CD4-positive, alpha-beta T cell treated with Interleukin-15 for 1 hour (primary cell): Measurements from ENCODE around the gene IFITM5.

ENCODE experiments used
- DNase-seq: peaks from one replicate; pipeline ENCODE4 v3.0.0-alpha.2; 2020

IFITM5 gene

GRCh38 chr11:293852-294661, 5.3 kb downstream of the IFITM5 start:
- DNase-seq, result no peak

- DNase-seq, result no peak
Measured at GRCh38 chr11:293271-293851, 6.0 kb downstream of the IFITM5 start.

GRCh38 chr11:292211-293121, 6.9 kb downstream of the IFITM5 start:
- no peak for DNase-seq

GRCh38 chr11:291281-292210, 7.8 kb downstream of the IFITM5 start:
- DNase-seq, result no peak

GRCh38 chr11:290621-291231, 8.6 kb downstream of the IFITM5 start:
- no peak for DNase-seq

- DNase-seq, result peak; percentile 16
Measured at GRCh38 chr11:289712-290620, 9.4 kb downstream of the IFITM5 start.

GRCh38 chr11:289398-289711, 10.0 kb downstream of the IFITM5 start:
- DNase-seq, result peak; percentile 41

- peak; percentile 53 for DNase-seq
Measured at GRCh38 chr11:288478-289397, 10.6 kb downstream of the IFITM5 start, which contains the start of gene PGGHG. TSS of gene PGGHG (plus strand) at chr11:289126. CDS start at chr11:289817, 691 bp downstream.

GRCh38 chr11:287821-288477, 11.4 kb downstream of the IFITM5 start:
- DNase-seq, result no peak

- peak; percentile 81 for DNase-seq
Measured at GRCh38 chr11:286977-287820, 12.1 kb downstream of the IFITM5 start.

- peak; percentile 13 for DNase-seq
Measured at GRCh38 chr11:285894-286220, 13.5 kb downstream of the IFITM5 start.

GRCh38 chr11:285021-285893, 14.1 kb downstream of the IFITM5 start:
- no peak for DNase-seq

- peak; percentile 16 for DNase-seq
Measured at GRCh38 chr11:284105-285020, 15.0 kb downstream of the IFITM5 start.

GRCh38 chr11:283405-284104, 15.8 kb downstream of the IFITM5 start:
- DNase-seq, result no peak

GRCh38 chr11:282630-283360, 16.5 kb downstream of the IFITM5 start:
- peak; percentile 16 for DNase-seq
